HG03039 (cell line): ENCODE results near the gene EVA1B.

Experiments
- ATAC-seq: cut with Tn5 transposase; IDR thresholded peaks from one replicate; pipeline ENCODE4 v1.9.1; 2021; ENCODE audit warnings: mild to moderate bottlenecking, moderate library complexity; ENCODE audit not compliant: unreplicated experiment

Gene EVA1B

DNA sequence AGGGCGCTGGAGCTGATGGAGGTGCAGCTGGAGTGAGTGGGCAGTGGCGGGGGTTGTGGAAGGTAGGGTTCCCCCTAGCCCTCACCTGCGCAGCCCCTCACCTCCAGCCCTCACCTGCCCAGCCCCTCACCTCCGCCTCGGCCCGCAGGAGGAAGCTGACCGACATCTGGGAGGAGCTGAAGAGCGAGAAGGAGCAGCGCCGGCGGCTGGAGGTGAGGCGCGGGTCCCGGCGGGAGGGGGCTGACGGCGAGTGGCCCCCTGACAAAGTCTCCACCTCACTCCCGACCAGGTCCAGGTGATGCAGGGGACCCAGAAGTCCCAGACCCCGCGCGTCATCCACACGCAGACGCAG, 2.7 kb downstream of the EVA1B start:
- ATAC-seq: no peak

- ATAC-seq: no peak
Observed at GRCh38 chr1:36320291-36320761, 3.1 kb downstream of the EVA1B start.

DNA sequence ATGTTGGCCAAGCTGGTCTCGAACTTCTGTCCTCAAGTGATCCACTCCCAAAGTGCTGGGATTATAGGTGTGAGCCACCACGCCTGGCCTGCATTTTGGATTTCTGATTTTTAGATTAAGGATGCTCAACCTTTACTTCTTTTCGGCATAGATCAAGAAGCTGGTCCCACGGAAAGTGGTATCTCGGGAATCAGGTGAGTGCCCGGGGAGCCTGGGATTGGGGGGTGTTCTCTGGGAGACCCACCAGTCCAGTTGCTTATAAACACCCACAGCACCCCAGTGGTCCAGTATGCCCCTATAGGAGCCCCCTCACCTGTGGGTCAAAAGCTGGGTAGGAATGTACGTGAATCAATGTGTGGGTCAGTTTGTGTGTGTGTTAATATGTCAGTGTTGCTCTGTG, 14.0 kb downstream of the EVA1B start:
- no peak for ATAC-seq

DNA sequence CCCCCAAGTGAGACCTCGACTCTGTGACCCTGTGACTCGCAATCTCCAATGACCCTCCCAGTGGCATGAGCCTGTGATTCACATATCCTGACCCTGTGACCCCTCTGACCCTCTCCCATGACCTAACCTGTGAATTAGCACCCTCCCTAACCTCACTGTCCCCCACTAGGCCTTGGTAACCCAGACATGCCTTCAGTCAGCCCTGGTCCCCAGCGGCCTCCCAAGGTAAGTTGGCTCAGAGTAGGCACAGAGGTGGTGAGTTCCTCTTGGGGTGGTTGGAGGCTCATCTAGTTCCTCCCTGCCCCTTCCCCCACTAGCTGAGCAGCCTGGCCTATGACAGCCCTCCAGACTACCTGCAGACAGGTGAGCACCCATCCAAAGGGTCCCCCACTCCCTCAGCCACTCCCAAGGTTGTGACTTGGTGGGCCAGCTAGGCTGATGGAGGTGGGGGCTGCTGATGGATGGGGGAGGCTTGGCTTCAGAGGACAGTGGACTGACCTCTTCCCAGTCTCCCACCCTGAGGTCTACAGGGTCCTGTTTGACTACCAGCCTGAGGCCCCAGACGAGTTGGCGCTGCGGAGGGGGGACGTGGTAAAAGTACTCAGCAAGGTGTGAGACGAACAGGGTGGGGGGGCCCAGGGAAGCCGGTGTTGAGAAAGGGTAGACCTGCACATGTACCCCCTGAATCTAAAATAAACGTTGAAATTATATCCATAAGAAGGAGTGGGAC, 15.7 kb downstream of the EVA1B start:
- no peak for ATAC-seq

DNA sequence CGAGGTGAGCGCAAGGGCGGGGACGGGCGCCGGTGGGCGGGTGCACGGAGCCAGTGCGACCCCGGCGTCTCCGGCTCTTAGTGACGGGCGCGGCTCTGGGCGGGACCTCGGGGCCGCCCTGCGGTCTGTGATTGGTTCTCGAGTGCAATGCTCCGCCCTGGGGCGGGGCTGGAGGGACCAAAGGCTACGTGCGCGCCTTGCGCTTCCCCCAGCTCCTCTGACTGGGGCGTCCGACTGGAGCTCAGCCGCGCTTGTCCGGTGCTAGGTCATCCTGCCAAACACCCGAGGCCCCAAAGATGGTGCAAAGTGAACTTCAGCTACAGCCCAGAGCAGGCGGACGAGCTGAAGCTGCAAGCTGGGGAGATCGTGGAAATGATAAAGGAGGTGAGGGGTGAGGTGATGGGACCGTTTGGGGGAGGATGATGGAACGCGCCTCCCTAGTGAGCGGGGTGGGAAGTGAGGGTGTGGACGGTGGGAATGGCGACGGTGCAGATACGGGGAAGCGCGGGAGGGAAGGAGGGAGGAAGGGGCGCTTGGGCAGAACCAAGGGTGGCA, 16.5 kb downstream of the EVA1B start:
- peak; percentile 93 for ATAC-seq

DNA sequence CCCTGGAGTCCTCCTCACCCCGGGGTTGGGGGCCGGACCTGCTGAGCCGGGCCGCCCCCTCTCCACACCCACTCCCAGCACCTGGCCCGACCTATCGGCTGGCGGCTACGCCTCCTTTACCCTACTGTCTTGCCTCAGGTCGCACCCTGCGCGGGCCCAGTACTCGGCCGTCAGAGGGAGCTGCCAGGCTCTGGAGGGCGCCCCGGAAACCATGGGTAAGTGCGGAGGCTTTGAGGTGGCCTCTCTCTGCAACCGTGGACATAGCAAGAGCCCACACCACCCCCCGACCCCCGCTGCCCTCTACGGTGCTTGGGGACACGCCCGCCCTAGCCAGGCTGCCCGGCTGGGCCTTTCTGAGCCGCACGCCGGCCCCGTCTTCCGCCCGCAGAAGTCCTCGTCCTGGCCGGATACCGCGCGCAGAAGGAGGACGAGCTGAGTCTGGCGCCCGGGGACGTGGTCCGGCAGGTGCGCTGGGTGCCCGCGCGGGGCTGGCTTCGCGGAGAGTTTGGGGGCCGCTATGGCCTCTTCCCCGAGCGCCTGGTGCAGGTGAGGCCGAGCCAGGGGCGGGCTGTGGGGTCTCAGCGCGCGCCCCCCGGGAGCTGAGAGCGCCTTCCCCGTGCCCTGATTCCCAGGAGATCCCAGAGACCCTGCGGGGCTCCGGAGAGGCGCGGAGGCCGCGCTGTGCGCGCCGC, 17.1 kb downstream of the EVA1B start, which contains the start of gene SH3D21:
Gene SH3D21, plus strand, starts transcription at position 159 of the 692 bp plus-strand sequence. Its CDS starts 53 bp downstream, at position 212.
- ATAC-seq: peak; percentile 12

- ATAC-seq: no peak
Observed at GRCh38 chr1:36305915-36306209, 17.6 kb downstream of the EVA1B start.

DNA sequence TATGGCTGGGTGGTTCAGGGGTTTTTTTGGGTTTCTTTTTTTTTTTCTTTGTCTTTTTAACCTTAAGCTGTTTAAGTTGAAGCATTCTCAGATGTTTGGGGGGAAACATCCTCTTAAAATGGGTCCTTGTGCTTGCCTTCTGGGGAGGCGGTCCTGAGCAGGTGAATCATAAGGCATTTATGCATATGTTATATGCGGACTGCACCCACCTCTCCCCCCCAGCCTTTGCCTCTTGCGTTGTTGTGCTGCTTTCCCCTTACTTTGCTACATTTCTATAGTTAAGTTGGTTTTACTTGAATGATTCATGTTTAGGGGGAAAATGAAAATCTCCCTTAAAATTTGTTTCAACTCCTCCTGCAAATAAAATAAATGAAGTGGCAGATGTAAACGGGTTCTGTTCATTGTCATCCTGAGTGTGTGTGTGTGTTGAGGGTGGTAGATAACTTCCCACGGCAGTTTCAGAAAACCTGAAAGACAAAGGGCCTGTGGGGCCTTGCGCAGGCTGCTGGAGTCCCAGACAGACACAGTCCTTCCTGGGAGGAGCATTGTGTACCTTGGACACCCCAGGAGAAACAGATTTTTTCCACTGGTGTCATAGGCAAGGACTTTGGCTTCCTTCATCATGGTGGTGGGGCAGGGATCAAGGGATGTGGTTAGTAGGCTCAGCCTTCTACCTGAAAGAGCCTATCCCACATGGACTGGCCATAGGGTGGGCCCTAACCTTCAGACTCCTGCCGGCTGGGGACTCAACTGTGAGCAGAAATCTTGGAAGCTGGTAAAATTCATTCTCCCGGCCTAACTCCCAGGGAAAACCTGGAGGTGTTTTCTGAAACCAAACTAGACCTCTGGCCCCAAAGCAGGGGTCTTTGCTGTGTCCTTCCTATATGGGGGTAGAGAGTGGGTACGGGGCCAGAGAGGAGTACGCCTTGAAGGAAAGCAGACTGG, 18.2 kb downstream of the EVA1B start:
- ATAC-seq: no peak

GRCh38 chr1:36304521-36304920, 18.9 kb downstream of the EVA1B start:
- no peak for ATAC-seq

GRCh38 chr1:36303650-36304360, 19.6 kb downstream of the EVA1B start:
- ATAC-seq: no peak

DNA sequence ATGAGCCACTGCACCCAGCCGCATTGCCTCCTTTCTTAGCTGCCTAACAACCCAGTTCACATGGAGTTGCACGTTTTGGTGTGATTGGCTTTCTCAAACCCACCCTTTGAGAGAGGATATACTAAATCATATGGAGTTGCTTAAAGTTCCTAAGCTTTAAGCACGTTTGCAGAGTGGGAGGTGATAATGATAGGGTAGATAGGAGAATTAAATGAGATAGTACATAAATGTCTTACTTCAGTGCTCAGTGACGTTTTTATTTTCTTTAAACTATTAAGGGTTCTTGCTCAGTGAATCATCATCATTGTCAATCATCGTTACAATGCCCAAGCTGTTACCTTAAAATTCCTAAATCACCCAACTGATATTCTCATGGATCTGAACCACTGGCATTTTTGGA, 20.2 kb downstream of the EVA1B start:
- ATAC-seq: no peak

- ATAC-seq: no peak
Observed at GRCh38 chr1:36301220-36301619, 22.2 kb downstream of the EVA1B start.

DNA sequence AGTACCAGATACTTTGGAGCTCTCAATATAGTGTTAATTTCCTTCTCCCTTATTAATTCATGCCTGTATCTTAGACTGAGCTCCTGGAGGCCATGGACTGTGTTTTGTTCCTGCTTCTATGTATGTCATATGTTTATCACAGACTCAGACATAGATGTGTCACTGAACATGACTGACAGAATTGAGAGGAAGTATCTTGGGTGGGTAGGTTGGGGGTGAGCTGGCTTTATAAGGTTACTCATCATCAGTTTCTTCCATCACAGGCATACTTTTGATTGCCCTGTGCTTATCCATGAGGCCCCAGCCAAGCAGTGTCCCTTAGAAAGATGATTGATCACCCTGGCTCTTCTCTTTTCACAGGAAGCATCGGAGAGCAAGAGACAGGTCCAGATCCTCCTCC, 22.9 kb downstream of the EVA1B start:
- ATAC-seq: no peak

DNA sequence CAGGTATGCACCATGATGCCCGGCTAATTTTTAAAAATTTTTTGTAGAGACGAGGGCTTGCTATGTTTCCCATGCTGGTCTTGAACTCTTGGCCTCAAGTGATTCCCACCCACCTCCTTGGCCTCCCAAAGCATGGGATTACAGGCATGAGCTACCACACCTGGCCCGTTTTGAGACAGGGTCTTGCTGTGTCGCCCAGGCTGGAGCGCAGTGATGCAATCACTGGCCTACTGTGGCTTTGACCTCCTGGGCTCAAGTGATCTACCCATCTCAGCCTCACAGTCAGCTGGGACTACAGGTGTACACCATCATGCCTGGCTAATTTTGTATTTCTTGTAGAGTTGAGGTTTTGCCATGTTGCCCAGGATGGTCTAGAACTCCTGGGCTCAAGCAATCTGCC, 24.8 kb downstream of the EVA1B start:
- ATAC-seq: no peak

- ATAC-seq: no peak
Observed at GRCh38 chr1:36297062-36297461, 26.4 kb downstream of the EVA1B start.

GRCh38 chr1:36295390-36295789, 28.1 kb downstream of the EVA1B start:
- no peak for ATAC-seq

GRCh38 chr1:36287595-36287994, 35.9 kb downstream of the EVA1B start:
- no peak for ATAC-seq

DNA sequence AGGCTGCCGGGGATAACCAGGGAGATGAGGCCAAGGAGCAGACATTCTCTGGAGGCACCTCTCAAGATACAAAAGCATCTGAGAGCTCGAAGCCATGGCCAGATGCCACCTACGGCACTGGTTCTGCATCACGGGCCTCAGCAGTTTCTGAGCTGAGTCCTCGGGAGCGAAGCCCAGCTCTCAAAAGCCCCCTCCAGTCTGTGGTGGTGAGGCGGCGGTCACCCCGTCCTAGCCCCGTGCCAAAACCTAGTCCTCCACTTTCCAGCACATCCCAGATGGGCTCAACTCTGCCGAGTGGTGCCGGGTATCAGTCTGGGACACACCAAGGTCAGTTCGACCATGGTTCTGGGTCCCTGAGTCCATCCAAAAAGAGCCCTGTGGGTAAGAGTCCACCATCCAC, 36.6 kb downstream of the EVA1B start:
- ATAC-seq: no peak

DNA sequence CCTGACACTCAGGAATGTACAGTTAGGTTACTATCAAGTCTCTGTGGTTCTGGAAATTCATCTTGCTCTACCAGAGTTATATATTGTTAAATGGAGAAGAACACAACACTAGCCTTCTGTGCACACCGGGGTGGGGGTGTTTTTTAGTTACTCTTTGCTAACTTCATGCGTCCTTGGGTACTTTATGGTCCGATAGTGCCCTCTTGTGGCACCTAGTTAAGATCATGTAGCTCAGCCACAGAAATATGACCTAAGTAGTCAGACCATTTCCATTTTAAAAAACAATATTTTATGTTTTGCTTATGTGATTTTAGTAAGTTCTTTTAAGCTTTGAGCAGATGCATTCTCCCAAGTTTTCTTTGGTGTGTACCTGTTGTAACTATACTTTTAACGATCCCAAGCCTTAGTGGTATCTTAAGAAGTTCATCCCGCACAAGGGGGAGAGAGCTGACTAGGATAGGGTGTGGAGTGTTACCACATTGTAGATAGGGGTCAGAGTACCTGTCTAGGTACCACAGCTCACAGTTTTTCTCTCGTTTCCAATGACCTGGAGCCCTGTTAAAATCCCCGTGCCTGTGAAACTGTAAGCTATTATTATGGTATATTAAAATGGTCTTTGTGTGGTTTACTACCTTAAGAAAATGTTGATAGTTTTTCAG, 37.9 kb downstream of the EVA1B start:
- ATAC-seq: no peak

DNA sequence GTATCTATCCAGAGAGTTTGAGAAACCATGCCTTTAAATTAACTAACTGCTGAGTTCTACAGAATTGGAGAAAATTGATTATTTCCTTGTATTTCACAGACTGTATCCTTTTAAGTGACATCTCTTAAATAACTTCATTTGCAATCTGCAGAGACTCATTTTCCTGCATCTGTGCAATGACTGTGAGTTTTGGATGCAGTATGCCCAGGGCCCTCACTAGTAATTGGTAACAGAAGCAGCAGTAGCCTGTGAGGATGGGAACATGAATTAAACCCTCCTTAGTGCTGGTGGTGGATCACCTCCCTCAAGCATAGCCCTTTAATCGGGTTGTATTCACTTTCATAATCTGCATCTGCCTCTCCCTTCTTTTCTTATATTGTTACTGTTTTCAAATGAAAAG, 38.9 kb downstream of the EVA1B start:
- no peak for ATAC-seq
